Fibroblast of peridontal ligament (primary cell): Measurements from ENCODE around the gene PLA2G5.
"Not testable (repeated sequence)": the region's sequence is repeated elsewhere in the genome, so short reads cannot be mapped to it uniquely, and the experiment has no call there.

ENCODE experiments used
- DNase-seq: peaks from one replicate; pipeline ENCODE4 v3.0.0-alpha.2; 2010; ENCODE audit errors: extremely low read depth

Gene PLA2G5

DNA sequence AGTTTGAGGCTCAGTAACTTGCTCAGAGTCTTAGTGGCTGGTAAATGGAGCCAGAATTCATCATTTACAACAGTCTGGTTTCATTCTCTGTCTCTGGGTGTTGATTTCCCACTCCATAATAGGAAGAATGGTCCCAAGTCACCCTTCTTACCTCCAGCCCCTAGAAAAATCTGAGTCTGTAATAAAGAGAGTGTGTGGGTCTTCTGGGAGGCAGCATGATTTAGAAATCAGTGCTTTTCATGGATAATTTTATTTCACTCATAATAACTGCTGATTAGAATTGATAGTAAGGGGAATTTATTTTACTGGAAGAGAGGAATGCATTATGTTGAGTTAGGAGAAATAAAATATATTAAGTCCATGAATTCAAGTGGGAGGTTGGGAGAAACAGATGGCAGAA lies 47.2 kb downstream of the PLA2G5 start:
- no peak for DNase-seq

DNA sequence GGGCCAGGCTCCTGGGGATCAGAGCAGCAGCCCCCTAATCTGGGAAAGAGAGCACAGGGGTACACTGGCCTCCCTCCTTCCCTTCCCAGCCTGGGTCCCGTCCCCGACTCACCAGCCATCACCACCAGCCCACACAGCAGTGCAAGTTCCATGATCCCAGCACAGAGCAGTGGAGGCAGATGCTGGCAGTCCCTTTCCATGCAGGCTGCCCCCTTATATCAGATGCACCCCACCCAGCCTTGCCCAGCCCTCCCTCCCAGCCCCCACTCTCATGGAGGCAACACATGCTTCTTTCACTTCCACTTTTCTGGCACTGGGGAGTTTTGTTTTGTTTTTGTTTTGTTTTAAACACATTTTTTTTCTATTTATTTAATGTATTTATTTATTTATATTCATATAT lies 49.4 kb downstream of the PLA2G5 start, which contains the start of gene PLA2G2D:
TSS of gene PLA2G2D (minus strand) at position 190 of the 400 bp plus-strand sequence. CDS start at position 152, 38 bp downstream.
- DNase-seq = no peak

DNA sequence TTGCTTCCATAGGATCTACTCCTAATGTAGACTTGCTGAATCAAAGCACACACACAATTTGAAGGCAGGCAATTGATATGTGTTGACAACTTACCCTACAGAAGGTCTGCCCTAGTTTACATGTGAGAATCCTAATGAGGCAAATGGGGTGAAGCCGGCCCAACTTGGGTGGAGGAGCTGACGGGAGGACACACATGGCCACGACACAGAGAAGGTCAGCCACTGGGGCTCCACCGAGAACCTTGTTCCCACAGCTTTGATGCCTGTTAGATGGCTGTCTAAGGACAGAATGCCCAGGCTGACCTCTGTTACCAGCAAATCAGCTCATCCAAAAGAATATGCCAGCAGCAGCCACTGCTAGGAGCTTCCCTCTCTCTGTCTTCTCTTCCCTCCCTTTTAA lies 50.8 kb downstream of the PLA2G5 start:
- no peak for DNase-seq

DNA sequence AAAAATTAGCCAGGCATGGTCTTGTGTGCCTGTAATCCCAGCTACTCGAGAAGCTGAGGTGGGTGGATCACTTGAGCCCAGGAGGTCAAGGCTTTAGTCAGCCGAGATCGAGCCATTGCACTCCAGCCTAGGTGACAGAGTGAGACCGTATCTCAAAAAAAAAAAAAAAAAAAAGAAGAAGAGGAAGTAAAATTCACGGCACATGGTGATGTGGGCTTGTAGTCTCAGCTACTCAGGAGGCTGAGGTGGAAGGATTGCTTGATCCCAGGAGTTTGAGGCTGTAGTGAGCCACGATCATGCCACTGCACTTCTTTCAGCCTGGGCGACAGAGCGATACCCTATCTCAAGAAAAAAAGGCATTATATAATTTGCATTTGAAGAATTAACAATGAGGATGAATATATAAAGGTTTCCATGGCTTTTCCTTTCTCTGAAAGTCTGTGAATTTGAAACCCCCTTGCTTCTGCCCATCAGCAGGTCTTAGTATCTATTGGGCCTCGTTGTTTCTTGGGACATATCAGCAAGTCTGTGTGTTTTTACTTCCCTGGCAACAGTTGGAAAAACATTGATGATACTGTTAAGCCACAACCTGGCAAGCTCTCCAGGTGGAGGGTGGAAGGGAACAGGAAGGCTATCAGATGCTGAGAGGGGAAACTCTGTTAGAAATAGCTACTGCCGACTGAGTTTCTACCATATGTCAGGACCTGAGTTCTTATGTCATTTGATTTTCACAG lies 53.9 kb downstream of the PLA2G5 start:
- no peak for DNase-seq

DNA sequence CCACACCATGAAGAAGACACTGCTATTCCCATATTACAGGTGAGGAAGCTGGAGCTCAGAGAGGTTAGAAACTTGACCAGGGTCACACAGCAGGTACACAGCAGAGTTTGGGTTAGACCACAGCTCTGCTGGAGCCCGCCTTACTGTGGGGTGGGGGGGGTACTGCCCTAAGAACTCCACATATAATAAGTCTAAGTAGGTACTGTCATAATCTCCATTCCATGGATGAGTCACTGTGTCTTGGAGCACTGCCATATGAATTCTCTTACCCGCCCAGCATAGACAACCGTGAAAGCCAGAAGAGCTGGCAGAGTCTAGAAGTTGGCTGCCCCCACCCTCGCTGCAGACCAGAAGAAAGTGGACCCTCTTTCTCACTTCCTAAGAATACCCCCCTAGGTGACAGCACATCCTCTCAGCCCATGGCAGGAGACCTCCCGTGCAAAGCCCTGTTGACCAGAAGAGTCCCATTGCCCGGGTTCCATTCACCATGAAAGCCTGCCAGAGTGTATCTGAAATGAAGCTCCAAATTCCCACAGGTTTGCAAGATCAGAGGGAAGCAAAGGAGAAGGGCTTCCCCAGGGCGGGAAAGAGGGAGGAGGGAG lies 54.6 kb downstream of the PLA2G5 start:
- peak; percentile 62 for DNase-seq

DNA sequence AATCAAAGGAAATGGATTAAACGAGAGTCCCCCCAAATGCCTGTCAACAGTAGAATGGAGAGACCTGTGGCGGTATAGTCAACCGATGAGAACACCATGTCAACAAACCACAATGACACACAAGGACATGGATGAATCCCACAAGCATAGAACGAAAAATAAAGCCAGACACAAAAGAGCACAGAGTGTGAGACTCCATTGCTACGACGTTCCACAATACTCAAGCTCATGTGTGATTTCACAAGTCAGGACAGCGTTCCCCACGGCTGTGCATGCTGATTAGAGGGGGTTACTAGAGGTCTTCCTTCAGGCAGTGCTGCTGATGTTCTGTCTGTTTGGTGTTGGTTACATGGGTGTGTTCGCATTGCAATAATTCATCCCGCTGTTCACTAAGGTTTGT lies 55.1 kb downstream of the PLA2G5 start:
- DNase-seq = no peak

DNA sequence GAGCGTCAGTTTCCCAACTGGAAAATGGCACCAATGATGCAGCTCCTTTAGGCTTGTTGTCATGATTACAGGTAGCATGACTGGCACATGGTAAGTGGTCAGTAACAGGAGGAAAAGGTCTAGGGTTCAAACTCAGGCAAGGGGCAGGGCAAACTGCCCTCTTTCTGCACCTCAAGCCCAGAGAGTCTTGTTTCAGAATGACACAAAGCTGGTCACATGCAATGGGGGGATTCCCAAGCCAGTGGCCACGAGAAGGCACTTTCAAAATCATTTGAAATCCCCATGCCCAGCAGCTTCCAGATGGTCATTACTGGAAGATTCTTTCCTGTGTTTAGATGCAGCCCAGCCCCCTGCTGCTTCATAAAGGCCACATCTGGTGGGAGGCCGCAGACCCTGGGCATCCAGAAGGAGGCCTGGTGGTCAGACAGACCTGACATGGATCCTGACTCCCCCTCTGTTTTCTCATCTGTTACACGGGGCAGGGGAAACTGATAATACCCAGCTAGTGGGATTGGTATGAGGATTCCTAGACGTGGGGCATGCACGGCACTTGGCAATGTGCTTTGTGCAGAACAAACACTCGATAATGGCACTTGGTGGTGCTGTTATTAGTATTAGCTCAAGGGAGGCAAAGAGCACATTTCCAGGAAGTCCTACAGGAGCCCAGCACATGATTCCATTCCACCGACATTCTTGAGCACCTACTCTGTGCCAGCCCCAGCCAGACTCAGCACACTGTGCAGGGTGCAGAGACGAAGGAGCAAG lies 56.2 kb downstream of the PLA2G5 start:
- DNase-seq = no peak

DNA sequence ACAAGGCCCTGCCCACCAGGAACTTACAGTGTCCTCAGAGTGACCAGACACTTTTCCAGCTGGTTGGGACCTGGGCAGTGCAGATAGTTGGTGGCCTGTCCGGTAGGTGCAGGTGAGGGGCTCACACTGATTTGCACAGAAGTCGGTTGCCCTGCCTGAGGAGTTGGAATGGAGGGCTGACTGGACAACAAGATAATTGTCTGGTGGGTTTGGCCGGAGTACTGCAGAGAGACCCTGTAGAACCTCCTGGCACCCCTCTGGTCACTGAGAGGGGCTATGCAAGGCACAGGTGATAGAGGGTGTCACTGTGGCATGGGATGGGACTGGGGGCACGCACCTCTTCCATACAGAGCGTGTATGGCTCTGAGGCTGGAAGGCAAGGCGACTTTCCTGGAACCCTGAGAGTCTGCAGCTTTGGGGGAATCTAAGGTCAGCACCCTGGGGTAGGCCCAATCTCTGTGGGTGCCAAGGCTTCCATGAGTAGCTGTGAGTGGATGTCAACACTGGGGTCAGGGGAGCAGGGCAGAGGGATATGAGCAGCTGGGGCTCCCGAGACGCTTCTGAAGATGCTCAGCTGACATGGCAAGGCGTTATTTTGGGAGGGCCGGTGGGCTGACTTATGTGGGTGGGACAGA lies 56.9 kb downstream of the PLA2G5 start:
- no peak for DNase-seq

DNA sequence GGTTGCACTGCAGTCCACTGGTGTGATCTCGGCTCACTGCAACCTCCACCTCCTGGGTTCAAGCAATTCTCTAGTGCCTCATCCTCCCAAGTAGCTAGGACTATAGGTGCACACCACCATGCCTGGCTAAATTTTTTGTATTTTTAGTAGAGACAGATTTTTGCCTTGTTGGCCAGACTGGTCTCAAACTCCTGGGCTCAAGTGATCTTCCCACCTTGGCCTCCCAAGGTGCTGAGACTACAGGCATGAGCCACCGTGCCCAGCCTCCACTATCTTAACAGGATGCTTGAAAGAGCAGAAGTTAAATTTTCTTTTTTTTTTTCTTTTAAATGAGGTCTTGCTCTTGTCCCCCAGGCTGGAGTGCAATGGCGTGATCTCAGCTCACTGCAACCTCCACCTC lies 60.5 kb downstream of the PLA2G5 start:
- not testable (repeated sequence) for DNase-seq

DNA sequence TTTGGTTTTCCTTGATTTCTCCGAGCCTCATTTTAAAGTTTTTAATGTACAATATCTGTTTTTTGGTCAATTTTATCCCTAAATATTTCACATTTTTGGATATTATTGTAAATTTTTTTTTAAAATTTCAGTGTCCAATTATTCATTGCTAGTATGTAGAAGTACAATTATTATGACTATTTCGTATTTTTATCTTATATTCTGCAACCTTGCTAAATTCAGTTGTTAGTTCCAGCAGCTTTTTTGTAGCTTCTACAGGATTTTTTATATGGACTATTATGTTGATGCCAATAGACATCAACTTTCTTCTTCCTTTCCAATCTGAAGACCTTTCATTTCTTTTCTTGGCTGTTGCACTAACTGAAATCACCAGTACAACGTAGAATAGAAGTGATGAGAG lies 65.0 kb downstream of the PLA2G5 start:
- no peak for DNase-seq

DNA sequence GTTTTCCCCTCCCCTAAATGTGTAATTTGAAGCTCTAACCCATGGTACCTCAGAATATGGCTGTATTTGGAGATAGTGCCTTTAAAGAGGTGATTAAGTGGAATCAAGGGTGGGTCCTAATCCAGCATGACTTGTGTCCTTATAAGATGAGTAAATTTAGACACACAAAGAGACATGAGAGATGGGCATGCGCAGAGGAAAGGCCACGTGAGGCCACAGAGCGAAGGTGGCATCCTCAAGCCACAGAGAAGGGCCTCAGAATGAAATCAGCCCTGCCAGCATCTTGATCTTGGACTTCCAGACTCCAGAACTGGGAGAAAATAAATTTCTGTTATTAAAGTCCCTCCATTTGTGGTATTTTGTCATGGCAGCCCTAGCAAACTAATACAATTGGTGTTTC lies 66.3 kb downstream of the PLA2G5 start:
- DNase-seq = no peak

DNA sequence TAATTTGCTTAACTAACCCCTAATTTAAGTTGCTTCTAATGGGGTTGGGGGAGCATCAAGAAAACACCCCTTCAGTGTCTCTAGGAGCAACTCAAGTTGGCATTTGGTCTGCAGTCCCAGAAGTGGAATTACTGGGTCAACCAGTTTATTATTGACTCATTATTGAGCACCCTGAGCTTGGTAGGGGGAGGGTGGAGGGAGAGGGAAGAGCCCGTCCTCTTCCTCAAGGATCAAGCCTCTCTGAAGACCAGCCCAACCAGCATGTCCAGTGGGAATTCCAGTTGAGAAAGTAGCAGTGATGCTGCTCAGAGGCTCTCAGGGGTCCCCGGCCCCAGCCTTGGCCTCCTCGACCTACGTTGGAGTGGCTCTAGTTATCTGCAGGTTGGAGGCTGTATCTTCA lies 67.1 kb downstream of the PLA2G5 start:
- DNase-seq = no peak

DNA sequence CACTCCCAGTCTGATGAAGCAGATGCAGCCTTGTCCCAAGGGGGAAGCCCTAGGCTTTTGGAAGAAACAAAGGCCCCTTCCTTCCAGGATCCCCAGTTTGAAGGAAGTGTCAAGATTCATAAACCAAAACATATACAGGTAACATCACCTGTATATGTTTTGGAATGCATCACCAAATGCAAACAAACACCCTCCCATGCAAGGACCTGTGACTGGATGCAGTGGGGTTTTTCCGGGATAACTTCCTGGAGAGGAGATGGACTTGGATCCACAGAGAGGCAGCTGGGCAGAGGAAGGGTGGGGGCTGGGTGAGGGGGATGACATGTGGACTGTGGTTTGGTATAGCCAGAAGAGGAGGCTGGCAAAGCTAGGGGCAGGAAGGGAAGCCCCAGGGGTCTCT lies 67.6 kb downstream of the PLA2G5 start:
- no peak for DNase-seq

DNA sequence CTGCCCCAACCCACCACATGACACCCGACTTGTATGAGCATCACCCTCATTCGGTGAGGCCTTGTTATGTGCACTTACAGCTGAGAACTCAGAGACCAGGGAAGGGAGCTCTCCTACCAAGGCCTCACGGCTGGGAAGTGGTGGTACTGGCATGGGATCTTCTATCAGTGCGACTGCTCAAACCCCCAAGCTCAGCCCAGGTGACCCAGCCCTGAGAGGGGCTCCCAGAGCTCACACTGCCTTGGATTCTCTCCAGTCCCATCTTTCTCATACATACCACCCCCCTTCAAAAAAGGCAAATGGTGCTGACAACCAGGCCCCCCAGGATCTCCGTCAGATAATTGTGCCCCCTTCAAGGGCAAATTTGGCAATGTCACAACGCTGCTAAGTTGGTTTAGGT lies 68.4 kb downstream of the PLA2G5 start:
- no peak for DNase-seq

DNA sequence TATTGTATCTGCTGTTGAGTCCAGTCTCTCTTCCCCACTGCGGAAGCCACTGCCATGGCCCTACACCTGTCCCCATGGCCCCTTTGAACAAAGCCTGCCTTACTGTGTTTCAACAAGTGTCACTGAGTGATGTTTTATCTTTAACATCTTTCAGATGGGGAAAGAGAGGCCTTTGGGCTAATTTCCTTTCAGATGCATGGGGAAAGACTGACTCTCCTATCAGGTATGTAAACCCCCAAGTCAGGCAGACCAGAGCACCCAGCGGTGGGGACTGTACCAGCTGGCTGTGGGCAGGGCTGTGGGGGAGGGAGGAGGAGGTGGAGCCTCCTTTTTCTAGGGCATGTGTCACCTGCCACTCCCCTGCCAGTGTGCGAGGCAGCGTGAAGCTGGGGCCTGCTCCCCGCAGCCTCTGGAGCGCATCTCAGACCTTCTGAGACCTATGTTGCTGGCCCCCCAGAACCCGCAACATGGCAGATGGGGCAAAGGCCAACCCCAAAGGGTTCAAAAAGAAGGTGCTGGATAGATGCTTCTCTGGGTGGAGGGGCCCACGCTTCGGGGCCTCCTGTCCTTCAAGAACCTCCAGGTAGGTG lies 69.1 kb downstream of the PLA2G5 start, which contains the start of gene PLA2G2F:
TSS of gene PLA2G2F (plus strand) at position 363 of the 590 bp plus-strand sequence. CDS start at position 468, 105 bp downstream.
- no peak for DNase-seq

DNA sequence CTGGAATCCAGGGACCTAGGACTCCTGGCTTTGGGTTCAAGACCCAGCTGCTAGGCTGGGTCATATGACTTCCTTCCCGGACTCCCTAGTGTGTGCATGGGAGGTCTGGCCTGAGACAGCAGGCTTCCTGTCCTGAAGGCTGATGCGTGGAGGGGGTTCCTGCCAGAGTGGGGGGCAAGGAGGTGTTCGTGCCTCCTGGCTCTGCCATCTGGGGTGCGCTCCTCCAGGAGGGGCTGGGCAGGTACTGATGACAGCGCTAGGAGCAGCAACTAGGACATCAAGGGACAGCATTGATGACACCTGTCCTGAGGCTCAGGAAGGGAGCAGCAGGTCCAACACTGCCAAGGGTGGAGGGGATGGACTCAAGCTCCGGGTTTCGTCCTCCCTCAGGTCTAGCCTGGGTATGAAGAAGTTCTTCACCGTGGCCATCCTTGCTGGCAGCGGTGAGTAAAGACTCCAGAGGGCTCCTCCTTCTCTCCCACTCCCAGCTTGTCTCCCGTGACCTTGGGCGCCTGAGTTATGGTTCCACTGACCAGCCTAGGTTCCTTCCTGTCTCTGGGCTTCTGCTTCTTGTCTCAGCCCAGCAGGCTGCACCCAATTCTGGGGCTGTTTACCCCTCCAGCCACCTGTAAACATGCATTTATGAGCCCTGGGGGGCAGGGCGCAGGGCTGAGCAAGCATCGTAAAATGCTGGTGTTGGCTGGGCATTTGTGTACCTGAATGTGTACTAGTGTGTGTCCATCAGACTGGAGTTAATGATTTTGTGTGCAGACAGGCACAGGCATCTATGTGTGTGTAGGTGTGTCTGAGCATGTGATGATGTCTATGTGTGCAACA lies 70.0 kb downstream of the PLA2G5 start:
- no peak for DNase-seq

DNA sequence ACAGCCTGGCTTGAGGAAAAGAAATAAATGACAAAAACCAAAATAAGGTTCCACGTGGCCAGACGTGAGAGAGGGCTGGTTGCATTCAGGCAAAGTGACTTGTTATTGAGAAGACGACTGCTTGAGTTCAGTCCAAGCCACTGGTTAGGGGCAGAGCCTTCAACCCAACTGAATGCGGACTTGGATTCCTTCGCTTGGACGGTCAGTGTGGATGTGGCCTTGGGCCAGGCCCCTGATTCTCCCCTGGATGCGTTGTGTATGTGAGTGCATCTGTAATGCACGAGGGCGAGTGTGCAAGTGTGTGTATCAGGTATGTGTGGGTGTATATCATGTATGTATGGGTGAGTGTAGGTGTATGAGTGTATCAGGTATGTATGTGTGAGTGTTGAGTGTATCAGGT lies 71.0 kb downstream of the PLA2G5 start:
- DNase-seq = no peak

DNA sequence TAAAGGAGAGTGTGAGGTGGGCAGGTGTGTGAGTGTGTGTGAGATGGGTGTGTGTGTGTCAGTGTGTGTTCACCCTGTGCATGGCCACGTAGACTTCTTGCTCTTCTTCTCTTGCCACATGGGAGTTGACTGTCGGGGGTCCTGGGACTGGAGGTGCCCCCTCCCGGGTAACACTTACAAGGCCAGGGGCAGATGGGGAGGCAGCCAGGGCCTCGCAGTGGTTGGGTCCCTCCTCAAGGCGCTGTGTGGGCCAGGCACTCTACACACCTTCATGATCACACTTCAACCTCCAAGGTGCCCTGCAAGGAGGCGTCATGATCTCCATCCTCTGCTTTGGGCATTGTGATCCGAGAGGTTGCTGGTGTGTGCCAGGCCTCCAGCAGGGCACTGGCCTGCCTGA lies 71.5 kb downstream of the PLA2G5 start:
- DNase-seq = no peak
